WTC11 (cell line): ENCODE results near the gene NKG7.

ENCODE experiments used
- ZNF121 ChIP-seq: sonication (generic); formaldehyde crosslinking; IDR thresholded peaks from 2 replicates; pipeline ENCODE4 v1.8.0; 2023; ENCODE audit warnings: missing genetic modification reagents
- ZNF232 ChIP-seq: sonication (generic); formaldehyde crosslinking; IDR thresholded peaks from 2 replicates; pipeline ENCODE4 v1.8.0; 2022; ENCODE audit warnings: mild to moderate bottlenecking, missing genetic modification reagents

DNA sequence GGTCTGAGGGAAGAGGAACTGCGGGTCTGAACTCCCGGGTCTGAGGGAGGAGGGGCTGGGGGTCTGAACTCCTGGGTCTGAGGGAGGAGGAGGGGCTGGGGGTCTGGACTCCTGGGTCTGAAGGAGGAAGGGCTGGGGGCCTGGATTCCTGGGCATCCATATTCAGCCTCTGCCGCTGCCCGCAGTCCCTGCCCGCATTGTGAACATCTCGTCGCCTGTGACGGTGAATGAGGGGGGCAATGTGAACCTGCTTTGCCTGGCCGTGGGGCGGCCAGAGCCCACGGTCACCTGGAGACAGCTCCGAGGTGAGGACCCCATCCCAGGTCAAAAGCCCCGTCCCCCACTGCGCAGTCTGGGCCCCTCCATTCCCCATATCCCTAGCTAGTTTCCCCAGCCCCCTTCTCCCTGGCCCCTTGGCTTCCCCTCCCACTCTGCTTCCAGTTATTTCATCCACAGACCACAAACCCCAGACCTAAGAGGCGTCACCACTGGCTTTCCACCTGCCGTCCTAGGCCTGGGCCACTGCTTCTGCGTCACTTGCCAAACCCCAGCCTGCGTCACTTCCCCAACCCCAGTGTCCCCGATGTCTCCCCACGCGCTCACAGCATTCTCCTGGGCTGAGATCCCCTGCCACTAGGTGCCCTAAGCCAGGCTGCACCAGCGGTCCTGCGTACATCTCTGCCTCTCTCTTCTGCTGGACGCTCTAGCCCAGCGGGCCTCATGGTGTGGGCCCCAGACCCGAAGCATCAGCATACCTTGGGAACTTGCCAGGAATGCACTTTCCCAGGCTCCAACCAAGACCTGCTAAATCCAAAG, 47.1 kb downstream of the NKG7 start:
- TF ChIP-seq ZNF232 (no peak), ZNF121 (CRISPR knock-in tag) (no peak)
